NOMO-1 (cell line): ENCODE measurements around the gene RPL35.

Source experiments
- DNase-seq, 2 experiments: peaks; one replicate each; lab custom pipeline; 2025; ENCODE audit not compliant: unreplicated experiment in 2 of 2; lab: John Stamatoyannopoulos, UW

The RPL35 gene

GRCh38 chr9:124861342-124862229 lies at the start of gene RPL35, which contains the start of gene ARPC5L:
RPL35 (minus strand) TSS chr9:124861957; CDS start chr9:124861912, 45 bp downstream.
ARPC5L (plus strand) TSS chr9:124862130; CDS start chr9:124869291, 7,161 bp downstream.
- peak; percentile 91 to 95 for DNase-seq

GRCh38 chr9:124908098-124908497 lies 46.3 kb upstream of the RPL35 start:
- DNase-seq = no peak

GRCh38 chr9:124906966-124907365 lies 45.2 kb upstream of the RPL35 start:
- no peak for DNase-seq

- no peak for DNase-seq
Measured at GRCh38 chr9:124899845-124900244, 38.1 kb upstream of the RPL35 start.

- no peak for DNase-seq
Measured at GRCh38 chr9:124897570-124898460, 36.1 kb upstream of the RPL35 start.

- peak in 1 of 2 experiments; percentile 21 for DNase-seq
Measured at GRCh38 chr9:124894741-124895170, 33.0 kb upstream of the RPL35 start.

- no peak for DNase-seq
Measured at GRCh38 chr9:124894035-124894740, 32.4 kb upstream of the RPL35 start.

GRCh38 chr9:124890179-124890578 lies 28.4 kb upstream of the RPL35 start:
- DNase-seq = no peak

- DNase-seq = no peak
Measured at GRCh38 chr9:124889006-124889405, 27.2 kb upstream of the RPL35 start.

GRCh38 chr9:124887832-124888231 lies 26.1 kb upstream of the RPL35 start:
- DNase-seq = no peak

- no peak for DNase-seq
Measured at GRCh38 chr9:124886866-124887492, 25.2 kb upstream of the RPL35 start.

- no peak for DNase-seq
Measured at GRCh38 chr9:124886461-124886860, 24.7 kb upstream of the RPL35 start.

- DNase-seq = no peak
Measured at GRCh38 chr9:124885551-124885950, 23.8 kb upstream of the RPL35 start.

GRCh38 chr9:124884376-124884775 lies 22.6 kb upstream of the RPL35 start:
- no peak for DNase-seq

GRCh38 chr9:124882231-124882630 lies 20.5 kb upstream of the RPL35 start:
- DNase-seq = no peak

- no peak for DNase-seq
Measured at GRCh38 chr9:124881138-124881743, 19.5 kb upstream of the RPL35 start.

- no peak for DNase-seq
Measured at GRCh38 chr9:124880501-124880900, 18.7 kb upstream of the RPL35 start.

GRCh38 chr9:124879226-124879625 lies 17.5 kb upstream of the RPL35 start:
- DNase-seq = no peak

- DNase-seq = no peak
Measured at GRCh38 chr9:124878518-124878917, 16.8 kb upstream of the RPL35 start.

GRCh38 chr9:124878021-124878420 lies 16.3 kb upstream of the RPL35 start:
- DNase-seq = no peak
